Right atrium auricular region (tissue), 2 donors: ENCODE measurements around the gene RETNLB. TPM values are rescaled to one million over a fixed set of nuclear protein-coding genes. Genes with fewer than 3 reads are reported as not detected.

ENCODE experiments used
- DNase-seq: peaks from one replicate; pipeline ENCODE4 v3.0.0-alpha.2; 2019; ENCODE audit warnings: low spot score
- H3K27ac ChIP-seq, 2 donors: fragments of 200-600 bp; sonication (generic); 1 replicate in 1 of 2; 2 replicates in 1 of 2; pipeline ENCODE4 v1.5.1; 2016 to 2019
- H3K27me3 ChIP-seq, 2 donors: fragments of 200-600 bp; sonication (generic); one replicate each; pipeline versions ENCODE4 v1.5.1 to v1.6.0; 2017 to 2019
- H3K36me3 ChIP-seq: fragments of 200-600 bp; sonication (generic); one replicate; pipeline ENCODE4 v1.5.1; 2016
- H3K4me1 ChIP-seq, 2 donors: fragments of 200-600 bp; sonication (generic); one replicate each; pipeline versions ENCODE4 v1.5.1 to v1.6.0; 2017 to 2019
- H3K4me3 ChIP-seq, 2 donors: fragments of 200-600 bp; sonication (generic); 1 replicate in 1 of 2; 2 replicates in 1 of 2; pipeline ENCODE4 v1.5.1; 2017 to 2019; ENCODE audit warnings: mild to moderate bottlenecking in 1 of 2, moderate library complexity in 1 of 2
- H3K9me3 ChIP-seq, 2 donors: fragments of 200-600 bp; sonication (generic); one replicate each; pipeline ENCODE4 v1.5.1; 2019
- CTCF ChIP-seq, 2 donors: fragments of 200-600 bp; sonication (generic); IDR thresholded peaks; one replicate each; pipeline ENCODE4 v1.5.1; 2019; ENCODE audit warnings: antibody characterized with exemption in 2 of 2
- total RNA-seq, 2 donors: library from RNA; depleted of rRNA; stranded (reverse); fragments of >200 nt; gene quantifications; one replicate each; pipeline ENCODE4 v1.1.0, GENCODE V29; 2016

The RETNLB gene
- total RNA-seq, 2 donors from 2014 or later, result not detected

- no peak overlapping the region for H3K4me3 ChIP-seq
- no peak for TF ChIP-seq CTCF (IDR thresholded peaks at IDR 0.05)
- H3K27ac ChIP-seq, result no peak overlapping the region
- no peaks in the 10 kb centered on the region for H3K9me3 ChIP-seq
- no peaks in the 10 kb centered on the region for H3K36me3 ChIP-seq
- no peak for DNase-seq
- no peaks in the 10 kb centered on the region for H3K4me1 ChIP-seq
- H3K27me3 ChIP-seq, result no peaks in the 10 kb centered on the region
Measured at GRCh38 chr3:108718454-108718853, 38.8 kb downstream of the RETNLB start.

GRCh38 chr3:108713816-108714215 is 43.4 kb downstream of the RETNLB start:
- Histone ChIP-seq H3K4me1 (no peaks in the 10 kb centered on the region), H3K4me3 (no peak overlapping the region), H3K27ac (no peak overlapping the region), H3K36me3 (no peaks in the 10 kb centered on the region), H3K27me3 (no peaks in the 10 kb centered on the region), H3K9me3 (no peaks in the 10 kb centered on the region)
- no peak for DNase-seq
- no peak for TF ChIP-seq CTCF (IDR thresholded peaks at IDR 0.05)

- no peaks in the 10 kb centered on the region for H3K4me1 ChIP-seq
- no peak for TF ChIP-seq CTCF (IDR thresholded peaks at IDR 0.05)
- H3K36me3 ChIP-seq, result no peaks in the 10 kb centered on the region
- no peaks in the 10 kb centered on the region for H3K27me3 ChIP-seq
- H3K27ac ChIP-seq, result no peak overlapping the region
- H3K4me3 ChIP-seq, result no peak overlapping the region
- no peaks in the 10 kb centered on the region for H3K9me3 ChIP-seq
- no peak for DNase-seq
Measured at GRCh38 chr3:108713009-108713516, 44.1 kb downstream of the RETNLB start.

Other genes with a start within 250 kb of the RETNLB start
- gene MYH15, start 246.8 kb downstream of the RETNLB start, total RNA-seq, result under 1 TPM; 0.08 to 0.48 TPM
- gene CIP2A, start 168.0 kb downstream of the RETNLB start, total RNA-seq, result 1 to 10 TPM in 1 of 2 donors, under 1 TPM in 1; 0.83 to 2.9 TPM
- gene DZIP3, start 167.7 kb downstream of the RETNLB start, total RNA-seq, result 10 to 100 TPM in 1 of 2 donors, 1 to 10 TPM in 1; 7.6 to 16.1 TPM
- gene TRAT1, start 65.4 kb upstream of the RETNLB start, total RNA-seq, result under 1 TPM in 1 of 2 donors, not detected in 1; 0.90 TPM
- not detected for gene GUCA1C, start 196.5 kb upstream of the RETNLB start, total RNA-seq